ENCODE data around the gene MINK1.
A peak's percentile ranks its signal among the peaks of the same experiment; 100 is the strongest.

Gene MINK1

DNA sequence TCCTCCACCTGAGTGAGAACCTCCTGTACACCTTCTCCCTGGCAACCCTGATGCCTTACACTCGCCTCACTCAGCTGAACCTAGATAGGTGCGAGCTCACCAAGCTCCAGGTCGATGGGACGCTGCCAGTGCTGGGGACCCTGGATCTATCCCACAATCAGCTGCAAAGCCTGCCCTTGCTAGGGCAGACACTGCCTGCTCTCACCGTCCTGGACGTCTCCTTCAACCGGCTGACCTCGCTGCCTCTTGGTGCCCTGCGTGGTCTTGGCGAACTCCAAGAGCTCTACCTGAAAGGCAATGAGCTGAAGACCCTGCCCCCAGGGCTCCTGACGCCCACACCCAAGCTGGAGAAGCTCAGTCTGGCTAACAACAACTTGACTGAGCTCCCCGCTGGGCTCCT lies 99.6 kb downstream of the MINK1 start:
- no peak for DNase-seq (ENCODE audit: low read depth in 2 of 2)

DNA sequence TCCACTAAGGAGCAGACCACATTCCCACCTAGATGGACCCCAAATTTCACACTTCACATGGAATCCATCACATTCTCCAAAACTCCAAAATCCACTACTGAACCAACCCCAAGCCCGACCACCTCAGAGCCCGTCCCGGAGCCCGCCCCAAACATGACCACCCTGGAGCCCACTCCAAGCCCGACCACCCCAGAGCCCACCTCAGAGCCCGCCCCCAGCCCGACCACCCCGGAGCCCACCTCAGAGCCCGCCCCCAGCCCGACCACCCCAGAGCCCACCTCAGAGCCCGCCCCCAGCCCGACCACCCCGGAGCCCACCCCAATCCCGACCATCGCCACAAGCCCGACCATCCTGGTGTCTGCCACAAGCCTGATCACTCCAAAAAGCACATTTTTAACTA lies 100.5 kb downstream of the MINK1 start:
- no peak for DNase-seq (ENCODE audit: low read depth in 2 of 2)

DNA sequence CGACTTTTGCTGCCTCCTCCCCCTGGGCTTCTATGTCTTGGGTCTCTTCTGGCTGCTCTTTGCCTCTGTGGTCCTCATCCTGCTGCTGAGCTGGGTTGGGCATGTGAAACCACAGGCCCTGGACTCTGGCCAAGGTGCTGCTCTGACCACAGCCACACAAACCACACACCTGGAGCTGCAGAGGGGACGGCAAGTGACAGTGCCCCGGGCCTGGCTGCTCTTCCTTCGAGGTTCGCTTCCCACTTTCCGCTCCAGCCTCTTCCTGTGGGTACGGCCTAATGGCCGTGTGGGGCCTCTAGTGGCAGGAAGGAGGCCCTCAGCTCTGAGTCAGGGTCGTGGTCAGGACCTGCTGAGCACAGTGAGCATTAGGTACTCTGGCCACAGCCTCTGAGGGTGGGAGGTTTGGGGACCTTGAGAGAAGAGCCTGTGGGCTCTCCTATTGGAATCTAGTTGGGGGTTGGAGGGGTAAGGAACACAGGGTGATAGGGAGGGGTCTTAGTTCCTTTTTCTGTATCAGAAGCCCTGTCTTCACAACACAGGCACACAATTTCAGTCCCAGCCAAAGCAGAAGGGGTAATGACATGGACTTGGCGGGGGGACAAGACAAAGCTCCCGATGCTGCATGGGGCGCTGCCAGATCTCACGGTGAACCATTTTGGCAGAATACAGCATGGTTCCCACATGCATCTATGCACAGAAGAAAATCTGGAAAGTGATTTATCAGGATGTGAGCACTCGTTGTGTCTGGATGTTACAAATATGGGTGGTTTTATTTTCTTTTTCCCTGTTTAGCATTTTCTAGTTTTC lies 101.2 kb downstream of the MINK1 start:
- DNase-seq (ENCODE audit: low read depth in 2 of 2), result no peak

DNA sequence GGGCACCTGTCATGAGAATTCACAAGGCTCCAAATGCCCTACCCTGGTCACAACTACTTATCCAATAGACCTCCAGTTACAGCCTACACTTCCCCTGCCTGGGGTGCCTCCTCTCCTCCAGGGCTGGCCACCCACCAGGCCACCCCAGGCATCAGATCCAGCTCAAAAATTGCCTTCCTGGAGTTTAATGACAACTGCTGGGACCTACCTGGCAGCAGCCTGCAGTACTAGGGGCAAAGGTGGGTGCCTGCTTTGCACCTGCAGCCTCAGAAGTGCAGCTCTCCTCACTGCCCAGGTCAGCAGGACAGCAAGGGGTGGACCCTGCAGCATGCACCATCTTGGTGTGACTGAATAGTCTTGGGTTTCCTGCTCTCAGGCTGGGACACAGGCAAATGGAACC lies 102.5 kb downstream of the MINK1 start:
- no peak for DNase-seq (ENCODE audit: low read depth in 2 of 2)

DNA sequence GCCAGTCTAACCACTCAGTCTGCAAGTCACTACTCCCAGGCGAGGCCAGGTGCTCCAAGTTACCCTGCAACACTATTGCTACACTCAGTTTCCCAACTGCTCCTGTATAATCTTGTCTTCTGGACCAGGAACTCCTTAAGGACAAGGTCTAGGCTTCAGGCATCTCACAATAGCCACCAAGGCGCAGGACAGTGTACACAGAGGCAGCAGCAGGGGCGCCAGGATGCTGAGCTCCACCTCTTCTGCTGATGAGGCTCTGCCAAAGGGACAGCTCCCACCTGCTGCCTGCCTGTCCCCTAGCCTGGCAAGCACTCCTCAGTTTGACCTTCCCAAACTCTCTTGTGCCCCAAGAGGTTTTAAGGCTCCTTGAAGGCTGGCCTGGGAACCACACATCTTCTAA lies 103.3 kb downstream of the MINK1 start:
- DNase-seq (ENCODE audit: low read depth in 2 of 2), result no peak

DNA sequence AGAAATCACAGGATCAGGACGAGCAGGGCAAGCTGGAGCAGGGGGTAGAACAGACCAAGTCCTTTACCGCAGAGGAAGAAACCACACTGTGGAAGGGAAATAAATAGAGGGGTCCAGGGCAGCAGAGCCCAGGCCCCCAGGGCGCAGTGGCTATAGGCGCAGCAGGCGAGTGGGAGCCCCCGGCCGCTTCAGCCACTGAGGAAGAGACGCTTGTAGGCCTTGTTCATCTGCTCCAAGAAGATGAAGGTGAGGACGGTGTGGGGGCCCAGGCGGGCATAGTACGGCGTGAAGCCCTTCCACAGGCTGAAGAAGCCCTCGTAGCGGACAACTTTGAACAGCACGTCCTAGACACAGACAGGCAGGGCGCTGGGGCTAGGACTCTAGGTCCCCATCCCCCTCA lies 104.4 kb downstream of the MINK1 start:
- DNase-seq (ENCODE audit: low read depth in 2 of 2), result no peak

DNA sequence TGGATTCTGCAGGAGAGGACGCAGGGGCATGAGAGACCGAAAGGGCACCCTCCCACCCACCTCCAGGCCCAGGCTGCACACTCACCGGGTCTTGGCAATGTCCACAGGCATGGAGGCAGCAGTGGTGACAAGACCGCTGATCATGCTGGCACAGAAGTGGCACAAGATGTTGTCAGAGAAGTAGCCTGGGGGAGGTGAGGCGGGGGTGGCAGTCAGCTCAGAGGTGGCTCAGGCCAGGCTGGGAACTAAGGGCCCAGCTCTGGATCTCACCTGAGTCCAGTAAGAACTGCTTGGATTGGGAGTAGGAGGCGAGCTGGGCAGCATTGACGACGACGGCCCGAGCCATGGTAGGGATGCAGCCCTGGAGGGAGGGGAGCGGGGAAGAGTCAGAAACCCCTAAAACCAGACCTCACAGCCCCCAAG lies 104.9 kb downstream of the MINK1 start:
- no peak for DNase-seq (ENCODE audit: low read depth in 2 of 2)

DNA sequence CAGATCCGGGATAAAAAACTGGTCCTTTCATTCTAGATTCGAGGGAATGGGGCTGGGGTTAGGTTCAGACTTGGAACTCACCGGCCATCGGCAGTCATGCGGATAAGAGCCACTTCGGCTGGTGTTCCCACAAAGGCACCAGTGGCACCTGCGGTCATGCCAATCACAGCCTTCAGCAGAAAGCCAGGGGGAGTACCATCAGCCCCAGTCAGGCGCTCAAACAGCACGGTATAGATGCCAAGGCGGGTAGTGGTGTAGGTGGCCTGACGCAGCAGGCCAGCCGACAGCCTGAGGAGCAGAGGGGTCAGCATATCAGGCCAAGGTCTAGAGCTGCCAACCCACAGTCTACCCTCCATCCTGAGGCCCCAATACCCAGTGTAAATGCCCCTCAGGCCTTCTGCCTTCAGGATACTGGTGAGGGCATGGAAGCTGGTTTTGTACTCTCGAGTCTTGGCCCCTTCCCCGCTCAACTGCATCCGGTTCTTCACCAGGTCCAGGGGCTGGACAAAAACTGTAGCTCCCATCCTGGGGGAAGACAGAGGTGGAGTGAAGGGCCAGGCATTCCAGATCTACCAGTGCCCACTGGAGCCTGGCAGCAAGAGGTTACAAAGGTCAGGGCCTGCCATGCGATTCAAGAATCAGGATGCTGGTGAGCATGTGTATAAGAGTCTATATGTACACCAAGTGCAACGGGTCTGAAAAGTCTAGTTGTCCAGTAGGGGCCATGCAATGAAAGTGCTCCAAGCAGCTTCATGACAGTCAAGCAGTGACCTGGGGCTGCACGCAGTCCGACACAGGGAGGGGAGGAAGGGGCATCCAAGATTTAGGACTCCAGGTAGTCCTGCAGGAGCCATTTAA lies 105.8 kb downstream of the MINK1 start:
- DNase-seq (ENCODE audit: low read depth in 2 of 2), result no peak

DNA sequence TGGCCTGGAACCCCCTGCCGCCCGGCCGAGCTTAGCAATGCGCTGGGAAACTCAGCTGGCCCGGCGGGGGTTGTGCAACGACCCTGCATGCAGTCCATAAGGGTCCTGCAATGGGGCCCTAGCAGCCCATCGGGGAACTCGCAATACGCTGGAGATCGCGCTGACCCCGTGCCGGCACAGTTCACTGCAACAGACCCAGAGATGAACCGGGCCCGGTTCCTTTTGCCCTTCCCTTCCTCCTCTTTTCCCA lies 106.3 kb downstream of the MINK1 start:
- no peak for DNase-seq (ENCODE audit: low read depth in 2 of 2)

DNA sequence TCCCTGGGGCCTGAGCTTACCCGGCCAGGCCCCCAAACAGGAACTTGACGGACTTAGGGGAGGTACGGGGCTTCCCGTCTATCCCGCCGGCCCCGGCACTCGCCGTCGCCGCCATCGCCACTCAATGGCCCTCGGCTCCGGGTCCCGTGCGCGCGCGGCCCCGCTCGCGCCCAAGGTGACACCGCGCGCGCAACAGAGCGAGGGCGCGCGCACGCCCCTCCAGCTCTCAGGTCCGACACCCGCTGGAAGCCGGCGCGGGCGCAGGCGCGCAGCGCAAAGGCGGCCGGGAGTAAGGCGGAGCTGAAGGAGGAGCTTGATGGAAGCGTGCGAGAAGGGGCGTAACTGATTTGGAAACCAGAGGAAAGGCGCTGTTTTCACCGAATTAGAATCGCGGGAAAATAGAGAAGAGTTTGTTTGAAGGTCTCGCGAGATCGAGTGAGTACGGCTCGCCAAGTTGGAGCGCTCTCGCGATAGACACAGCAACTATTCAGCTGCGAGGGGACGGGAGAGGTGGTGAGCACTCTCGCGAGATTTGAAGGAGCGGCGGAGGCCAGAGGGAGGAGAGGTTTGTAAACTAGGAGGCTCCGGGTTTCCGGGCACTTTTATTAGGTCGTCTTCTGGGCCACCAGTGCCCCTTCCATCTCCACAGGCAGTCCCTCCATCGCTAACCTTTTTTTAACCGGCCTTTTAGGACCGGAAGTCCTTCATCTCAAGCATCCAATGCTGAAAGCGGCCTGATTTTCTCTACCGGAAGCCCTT lies 106.8 kb downstream of the MINK1 start, which contains the start of the genes RNF167 and SLC25A11:
RNF167 (plus strand) TSS at position 473 of the 759 bp plus-strand sequence. CDS start 642 bp downstream, outside the sequence.
SLC25A11 (minus strand) TSS at position 251 of the 759 bp plus-strand sequence; CDS start at position 115, 136 bp downstream.
- peak; percentile 86 to 88 for DNase-seq (ENCODE audit: low read depth in 2 of 2)

DNA sequence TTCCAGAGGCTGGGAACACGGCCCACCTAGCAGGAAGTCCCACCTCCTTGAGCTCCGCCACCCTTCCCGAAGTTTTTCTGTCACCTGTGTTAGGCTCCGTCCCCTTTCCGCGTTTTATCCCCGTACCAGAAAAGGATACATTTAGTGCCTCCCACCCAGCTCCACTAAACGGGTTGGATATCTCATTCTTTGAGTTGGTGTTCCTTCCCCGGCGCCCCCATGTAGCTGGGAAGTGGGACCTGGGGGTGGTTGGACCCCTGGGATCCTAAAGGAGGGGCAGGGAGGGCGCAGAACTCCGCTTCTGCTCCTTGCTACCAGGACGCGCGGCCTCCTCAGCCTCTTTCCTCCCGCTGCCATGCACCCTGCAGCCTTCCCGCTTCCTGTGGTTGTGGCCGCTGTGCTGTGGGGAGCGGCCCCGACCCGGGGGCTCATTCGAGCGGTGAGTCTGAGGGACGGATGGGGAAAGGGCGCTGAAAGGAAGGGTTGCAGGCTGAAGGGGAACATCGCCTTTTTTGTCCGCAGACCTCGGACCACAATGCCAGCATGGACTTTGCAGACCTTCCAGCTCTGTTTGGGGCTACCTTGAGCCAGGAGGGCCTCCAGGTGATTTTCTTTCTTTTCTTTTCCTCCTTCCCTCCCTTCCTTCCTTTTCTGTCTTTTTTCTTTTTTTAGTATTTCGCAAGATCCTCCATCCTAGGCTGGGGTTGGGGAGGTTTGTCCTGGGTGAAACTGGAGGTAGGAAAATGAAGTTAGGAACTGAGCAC lies 107.6 kb downstream of the MINK1 start:
- DNase-seq (ENCODE audit: low read depth in 2 of 2), result no peak

DNA sequence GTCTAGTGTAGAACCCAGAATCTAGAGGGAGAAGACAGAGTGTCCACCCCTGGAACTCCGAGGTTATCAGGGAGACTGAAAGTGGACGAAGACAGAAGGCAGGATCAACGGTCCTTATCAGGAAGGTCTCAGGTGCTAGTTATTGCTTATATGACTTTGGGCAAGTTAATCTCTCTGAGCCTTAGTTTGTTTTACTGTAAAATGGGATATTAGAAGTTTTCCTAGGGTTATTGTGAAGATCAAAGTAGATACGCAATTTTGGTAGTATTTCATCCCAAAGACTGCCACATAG lies 108.1 kb downstream of the MINK1 start:
- DNase-seq (ENCODE audit: low read depth in 2 of 2), result no peak

DNA sequence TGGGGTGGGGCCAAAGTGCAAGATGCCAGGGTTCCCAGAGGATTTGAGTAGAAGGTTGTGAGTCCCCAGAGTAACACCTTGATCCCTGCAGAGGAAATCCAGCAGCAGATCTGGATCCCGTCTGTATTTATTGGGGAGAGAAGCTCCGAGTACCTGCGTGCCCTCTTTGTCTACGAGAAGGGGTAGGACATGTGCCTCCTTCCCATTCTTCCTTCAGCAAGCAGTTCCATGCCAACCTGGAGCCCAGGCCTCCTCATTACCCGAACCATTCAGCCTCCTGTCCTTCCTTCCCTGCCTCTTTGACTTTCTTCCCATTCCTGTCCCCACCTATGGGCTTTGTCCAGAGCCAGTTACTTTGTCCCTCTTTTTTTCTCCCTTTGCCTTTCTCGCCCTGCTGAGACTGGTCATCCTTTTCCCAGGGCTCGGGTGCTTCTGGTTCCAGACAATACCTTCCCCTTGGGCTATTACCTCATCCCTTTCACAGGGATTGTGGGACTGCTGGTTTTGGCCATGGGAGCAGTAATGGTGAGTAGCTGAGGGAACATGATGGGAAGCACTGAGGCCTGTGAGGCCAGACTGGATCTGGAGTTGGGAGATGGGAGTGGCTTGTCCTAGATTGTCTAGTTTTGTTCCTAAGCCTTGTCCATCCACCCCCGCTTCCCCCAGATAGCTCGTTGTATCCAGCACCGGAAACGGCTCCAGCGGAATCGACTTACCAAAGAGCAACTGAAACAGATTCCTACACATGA lies 109.8 kb downstream of the MINK1 start:
- no peak for DNase-seq (ENCODE audit: low read depth in 2 of 2)

DNA sequence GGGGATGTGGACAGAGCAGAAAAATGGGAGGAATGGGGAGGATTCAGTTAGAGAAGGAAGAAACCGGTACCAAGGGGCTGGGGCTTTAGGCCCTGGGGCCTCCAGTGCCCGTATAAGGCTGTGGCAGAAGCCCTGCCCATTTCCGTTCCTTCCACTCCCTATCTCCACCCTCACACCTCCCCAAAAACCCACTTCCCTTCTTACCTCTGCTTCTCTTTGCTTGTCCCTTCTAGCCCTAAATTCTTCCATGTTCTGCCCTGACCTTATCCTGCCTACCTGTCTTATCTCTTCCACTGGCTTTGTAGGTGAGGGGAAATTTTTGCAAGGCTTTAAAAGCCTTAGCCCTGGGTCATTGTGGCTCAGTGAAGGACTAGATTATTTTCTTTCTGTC lies 111.0 kb downstream of the MINK1 start:
- no peak for DNase-seq (ENCODE audit: low read depth in 2 of 2)

DNA sequence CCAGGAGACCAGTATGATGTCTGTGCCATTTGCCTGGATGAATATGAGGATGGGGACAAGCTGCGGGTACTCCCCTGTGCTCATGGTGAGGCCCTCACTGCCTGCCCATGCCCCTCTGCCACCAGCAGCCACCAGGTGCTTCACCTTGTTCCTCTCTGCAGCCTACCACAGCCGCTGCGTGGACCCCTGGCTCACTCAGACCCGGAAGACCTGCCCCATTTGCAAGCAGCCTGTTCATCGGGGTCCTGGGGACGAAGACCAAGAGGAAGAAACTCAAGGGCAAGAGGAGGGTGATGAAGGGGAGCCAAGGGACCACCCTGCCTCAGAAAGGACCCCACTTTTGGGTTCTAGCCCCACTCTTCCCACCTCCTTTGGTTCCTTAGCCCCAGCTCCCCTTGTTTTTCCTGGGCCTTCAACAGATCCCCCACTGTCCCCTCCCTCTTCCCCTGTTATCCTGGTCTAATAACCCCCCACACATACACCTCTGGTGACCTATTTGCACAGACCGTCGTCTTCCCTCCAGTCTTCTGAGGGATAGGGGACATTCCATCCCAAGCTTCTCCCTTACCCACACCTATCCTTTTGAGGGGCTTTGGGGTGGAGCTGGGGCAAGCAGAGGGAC lies 111.5 kb downstream of the MINK1 start:
- DNase-seq (ENCODE audit: low read depth in 2 of 2), result no peak

DNA sequence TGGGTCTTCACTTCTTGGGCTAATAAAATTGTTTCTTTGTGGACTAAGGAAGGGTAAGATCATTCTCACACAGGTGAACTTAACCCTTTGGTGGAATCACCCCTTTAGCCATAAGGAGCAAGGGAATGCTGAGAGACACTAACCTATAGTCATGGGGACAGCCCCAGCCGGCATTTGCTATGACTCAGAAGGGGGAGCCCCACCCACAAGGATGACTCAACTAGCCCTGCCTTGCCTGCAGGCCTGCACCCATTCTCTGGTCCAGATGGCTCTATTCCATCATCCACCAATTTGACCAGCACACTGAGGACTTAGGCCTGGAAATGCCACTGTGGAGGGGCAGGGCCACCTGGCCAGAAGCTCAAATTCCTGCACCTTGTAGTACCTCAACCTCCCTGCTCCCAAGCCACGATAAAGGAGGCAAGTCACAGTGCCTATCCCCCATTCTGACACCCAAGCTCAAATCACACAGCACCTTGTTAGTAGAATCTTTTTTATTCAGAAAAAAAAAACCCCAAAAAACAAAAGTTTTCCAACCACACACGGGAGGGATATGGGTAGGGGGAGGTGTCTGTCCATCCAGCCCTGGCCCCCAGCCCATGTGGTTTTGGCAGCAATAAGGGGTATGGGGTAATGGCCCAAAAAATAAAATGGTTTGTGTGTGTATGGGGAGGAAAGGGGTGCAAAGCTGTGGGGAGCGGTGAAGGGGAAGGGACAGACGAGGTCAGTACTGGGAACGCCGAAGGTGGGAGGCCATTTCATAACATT lies 112.2 kb downstream of the MINK1 start:
- DNase-seq (ENCODE audit: low read depth in 2 of 2), result peak in 1 of 2 donors; percentile 62

DNA sequence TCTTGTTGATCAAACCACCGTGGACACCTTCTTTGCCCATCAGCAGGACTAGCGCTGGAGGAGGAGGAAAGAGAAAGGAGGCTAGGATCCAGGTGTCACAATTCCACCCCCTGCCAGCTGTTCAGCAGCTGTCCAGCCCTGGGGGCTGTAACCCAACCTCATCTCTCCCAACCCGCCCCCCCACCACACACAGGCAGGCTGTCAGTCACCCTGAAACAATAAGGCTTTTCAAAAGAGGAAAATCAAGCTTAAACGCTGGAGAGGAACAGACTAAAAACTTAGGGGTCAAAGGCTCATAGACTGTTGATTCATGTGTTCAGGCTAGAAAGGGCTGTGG lies 112.8 kb downstream of the MINK1 start:
- DNase-seq (ENCODE audit: low read depth in 2 of 2), result no peak

DNA sequence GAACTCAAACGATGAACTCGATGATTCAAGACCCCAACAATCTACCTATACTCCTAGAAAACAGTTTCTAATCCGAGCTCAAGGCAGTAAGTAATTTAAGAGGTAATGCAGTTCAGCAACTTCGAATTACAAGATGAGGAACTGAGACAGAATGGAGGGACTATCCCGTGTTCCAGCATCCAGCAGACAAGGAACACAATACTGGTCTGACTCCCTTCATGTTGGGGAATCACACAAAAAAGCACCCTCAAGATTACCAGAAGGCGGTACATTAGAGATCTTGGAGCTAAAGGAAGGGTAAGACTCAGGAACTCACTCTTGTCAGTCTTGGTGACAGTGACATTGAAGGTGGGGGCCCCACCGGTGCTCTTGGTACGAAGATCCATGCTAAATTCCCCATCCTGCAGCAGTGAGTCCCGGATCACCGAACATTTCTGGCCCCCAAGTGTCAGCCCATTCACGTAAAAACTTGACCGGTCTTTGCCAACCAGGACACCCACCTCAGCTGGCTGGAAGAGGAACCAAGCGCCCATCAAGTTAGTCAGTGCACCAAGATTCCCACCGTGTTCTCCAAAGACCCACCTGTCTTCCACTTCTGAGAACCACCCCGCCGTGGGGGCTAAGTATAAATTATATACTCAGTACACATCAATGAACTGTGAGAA lies 113.3 kb downstream of the MINK1 start:
- no peak for DNase-seq (ENCODE audit: low read depth in 2 of 2)

DNA sequence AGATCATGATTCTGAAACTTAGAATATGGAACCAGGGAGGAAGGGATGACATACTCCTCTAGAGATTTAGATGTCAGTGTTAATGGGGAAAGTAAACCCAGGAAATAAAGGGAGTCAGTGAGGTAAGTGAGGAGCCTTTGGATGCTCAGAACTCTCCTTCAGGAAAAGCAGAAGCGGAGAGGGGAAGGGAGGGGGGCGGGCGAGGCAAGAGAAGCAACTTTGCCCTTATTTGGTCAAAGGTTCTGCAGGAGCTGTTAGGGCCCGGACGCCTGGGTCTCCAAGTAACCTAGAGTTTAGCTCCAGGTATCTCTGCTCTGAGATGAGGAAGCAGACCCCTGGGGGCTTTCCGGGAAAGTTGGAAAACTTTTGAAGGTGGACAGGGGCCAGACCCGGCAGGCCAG lies 113.9 kb downstream of the MINK1 start:
- no peak for DNase-seq (ENCODE audit: low read depth in 2 of 2)
